CD8-positive, alpha-beta memory T cell (primary cell): ENCODE results near the gene SPHKAP. TPM values are rescaled to one million over a fixed set of nuclear protein-coding genes. Genes with fewer than 3 reads are reported as not detected.

ENCODE experiments used
- CTCF ChIA-PET: fragments of 350-600 bp; sonication (Branson Sonifier 250); formaldehyde crosslinking; loops from one replicate; lab custom pipeline; 2021; ENCODE audit warnings: antibody characterized with exemption; lab: Charles Lee
- POLR2A ChIA-PET: fragments of 350-600 bp; sonication (Branson Sonifier 250); formaldehyde crosslinking; loops from one replicate; lab custom pipeline; 2021; ENCODE audit warnings: antibody characterized with exemption; lab: Charles Lee
- DNase-seq, 5 donors: peaks; one replicate each; pipeline versions ENCODE4 v3.0.0 to v3.0.0-alpha.2; 2020 to 2022; ENCODE audit warnings: mixed read lengths in 1 of 5
- H3K27ac ChIP-seq: one replicate; pipeline ENCODE4 v1.7.0; 2013; ENCODE audit warnings: low read depth, mild to moderate bottlenecking, low read length, moderate library complexity
- H3K27me3 ChIP-seq: 2 replicates; pipeline ENCODE4 v1.7.0; 2013; ENCODE audit warnings: low read length, mild to moderate bottlenecking; ENCODE audit not compliant: insufficient read depth, poor library complexity, severe bottlenecking
- H3K36me3 ChIP-seq: 2 replicates; pipeline ENCODE4 v1.7.0; 2013; ENCODE audit warnings: mild to moderate bottlenecking, low read length, moderate library complexity; ENCODE audit not compliant: insufficient read depth
- H3K4me1 ChIP-seq: 2 replicates; pipeline ENCODE4 v1.7.0; 2013; ENCODE audit warnings: mild to moderate bottlenecking, low read length, moderate library complexity; ENCODE audit not compliant: insufficient read depth
- H3K4me3 ChIP-seq: 2 replicates; pipeline ENCODE4 v1.7.0; 2013; ENCODE audit warnings: mild to moderate bottlenecking, low read length
- H3K9me3 ChIP-seq: 2 replicates; pipeline ENCODE4 v1.7.0; 2013; ENCODE audit warnings: mild to moderate bottlenecking, low read length
- H3K27ac Mint-ChIP-seq, 8 donors: one replicate each; pipeline ENCODE4 v1.8.0; 2020 to 2021; ENCODE audit warnings: mixed read lengths in 8 of 8, mild to moderate bottlenecking in 6 of 8, inconsistent platforms in 3 of 8, moderate library complexity in 3 of 8
- H3K27me3 Mint-ChIP-seq, 2 donors: one replicate each; pipeline ENCODE4 v1.8.0; 2020 to 2021; ENCODE audit warnings: mixed read lengths in 2 of 2, mild to moderate bottlenecking in 1 of 2, moderate library complexity in 1 of 2
- H3K36me3 Mint-ChIP-seq, 3 donors: one replicate each; pipeline ENCODE4 v1.8.0; 2020 to 2021; ENCODE audit warnings: mixed read lengths in 3 of 3, inconsistent platforms in 1 of 3, mild to moderate bottlenecking in 1 of 3
- H3K4me1 Mint-ChIP-seq, 3 donors: one replicate each; pipeline ENCODE4 v1.8.0; 2020 to 2021; ENCODE audit warnings: mixed read lengths in 3 of 3, inconsistent platforms in 1 of 3, mild to moderate bottlenecking in 1 of 3
- H3K4me3 Mint-ChIP-seq, 7 donors: one replicate each; pipeline ENCODE4 v1.8.0; 2020 to 2021; ENCODE audit warnings: mixed read lengths in 7 of 7, mild to moderate bottlenecking in 6 of 7, moderate library complexity in 4 of 7, inconsistent platforms in 2 of 7
- H3K9me3 Mint-ChIP-seq, 5 donors: one replicate each; pipeline ENCODE4 v1.8.0; 2020 to 2022; ENCODE audit warnings: mixed read lengths in 5 of 5, mild to moderate bottlenecking in 3 of 5, moderate library complexity in 2 of 5, inconsistent platforms in 1 of 5
- polyA plus RNA-seq: library from polyadenylated mRNA; unstranded; fragments of 300-500 nt; fragmentation: Illumina TruSeq; gene quantifications from one replicate; pipeline ENCODE4 v1.2.3, GENCODE V29; 2021
- total RNA-seq, 2 experiments: library from RNA; stranded (reverse); gene quantifications; one replicate each; pipeline ENCODE4 v1.2.3, GENCODE V29; 2021

SPHKAP gene
- total and polyA plus RNA-seq, 3 experiments from 2014 or later, result not detected

- Histone ChIP-seq H3K9me3 (no peaks in the 10 kb centered on the region), H3K27me3 (no peaks in the 10 kb centered on the region), H3K27ac (no peak overlapping the region), H3K4me3 (no peak overlapping the region), H3K4me1 (no peaks in the 10 kb centered on the region), H3K36me3 (no peaks in the 10 kb centered on the region)
- Mint-ChIP-seq H3K36me3 (no peaks in the 10 kb centered on the region), H3K27ac (no peak overlapping the region), H3K27me3 (no peaks in the 10 kb centered on the region), H3K4me1 (no peaks in the 10 kb centered on the region), H3K4me3 (no peak overlapping the region), H3K9me3 (peaks cover 0 to 12% (median 2%) of the 10 kb centered on the region in 5 donors)
- ChIA-PET CTCF (no interaction called here), POLR2A (no interaction called here)
- DNase-seq, result no peak
These were observed 14.2 kb downstream of the SPHKAP start for GRCh38 chr2:228167290-228167689.

- POLR2A ChIA-PET, result no interaction called here
- CTCF ChIA-PET, result no interaction called here
- no peaks in the 10 kb centered on the region for H3K4me1 Mint-ChIP-seq
These were observed 16.8 kb downstream of the SPHKAP start for GRCh38 chr2:228164718-228165117.

GRCh38 chr2:228157841-228158240 lies 23.6 kb downstream of the SPHKAP start:
- H3K27ac Mint-ChIP-seq, result no peak overlapping the region
- peaks cover 0 to 3% of the 10 kb centered on the region in 2 donors for H3K27me3 Mint-ChIP-seq
- Histone ChIP-seq H3K27me3 (no peaks in the 10 kb centered on the region), H3K4me3 (no peak overlapping the region), H3K36me3 (no peaks in the 10 kb centered on the region), H3K4me1 (no peaks in the 10 kb centered on the region), H3K9me3 (no peaks in the 10 kb centered on the region), H3K27ac (no peak overlapping the region)
- no peak overlapping the region for H3K4me3 Mint-ChIP-seq
- H3K4me1 Mint-ChIP-seq, result no peaks in the 10 kb centered on the region
- DNase-seq, result no peak
- no peaks in the 10 kb centered on the region for H3K36me3 Mint-ChIP-seq
- POLR2A ChIA-PET, result no interaction called here
- peaks cover 0 to 22% (median 5%) of the 10 kb centered on the region in 5 donors for H3K9me3 Mint-ChIP-seq
- CTCF ChIA-PET, result no interaction called here

More at GRCh38 chr2:228164718-228165117, 16.8 kb downstream of the SPHKAP start:
- Histone ChIP-seq H3K4me3 (no peak overlapping the region), H3K9me3 (no peaks in the 10 kb centered on the region), H3K27ac (no peak overlapping the region), H3K4me1 (no peaks in the 10 kb centered on the region), H3K36me3 (no peaks in the 10 kb centered on the region), H3K27me3 (no peaks in the 10 kb centered on the region)
- DNase-seq, result no peak
- peaks cover 0 to 20% (median 5%) of the 10 kb centered on the region in 5 donors for H3K9me3 Mint-ChIP-seq
- peaks cover 0 to 1% of the 10 kb centered on the region in 2 donors for H3K27me3 Mint-ChIP-seq
- H3K27ac Mint-ChIP-seq, result no peak overlapping the region
- H3K36me3 Mint-ChIP-seq, result no peaks in the 10 kb centered on the region
- no peak overlapping the region for H3K4me3 Mint-ChIP-seq

DNA sequence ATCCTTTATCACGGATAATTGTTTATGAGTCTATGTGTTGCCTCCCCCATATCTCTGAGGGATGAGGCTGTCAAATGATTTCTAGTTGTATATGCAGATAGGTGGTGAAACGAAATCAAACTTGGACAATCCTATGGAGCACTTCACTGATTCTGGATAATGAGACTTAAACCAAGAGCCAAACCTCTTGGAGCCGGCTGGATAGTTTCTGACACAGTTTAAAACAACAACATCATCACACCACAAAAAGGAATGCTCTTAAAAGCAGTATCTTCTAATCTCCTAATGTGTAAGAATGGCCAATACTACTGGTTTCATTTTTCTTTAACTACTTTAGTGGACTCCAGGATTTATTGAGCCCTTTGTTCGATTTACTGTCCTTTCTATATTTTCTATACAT lies 36.5 kb downstream of the SPHKAP start:
- no peaks in the 10 kb centered on the region for H3K4me1 Mint-ChIP-seq
- Histone ChIP-seq H3K4me3 (no peak overlapping the region), H3K9me3 (no peaks in the 10 kb centered on the region), H3K27ac (no peak overlapping the region), H3K4me1 (no peaks in the 10 kb centered on the region), H3K36me3 (no peaks in the 10 kb centered on the region), H3K27me3 (no peaks in the 10 kb centered on the region)
- H3K4me3 Mint-ChIP-seq, result no peak overlapping the region
- H3K9me3 Mint-ChIP-seq, result peaks cover 0 to 24% (median 2%) of the 10 kb centered on the region in 5 donors
- no peak for DNase-seq
- ChIA-PET CTCF (no interaction called here), POLR2A (no interaction called here)
- H3K27me3 Mint-ChIP-seq, result no peaks in the 10 kb centered on the region
- H3K36me3 Mint-ChIP-seq, result no peaks in the 10 kb centered on the region
- H3K27ac Mint-ChIP-seq, result no peak overlapping the region

DNA sequence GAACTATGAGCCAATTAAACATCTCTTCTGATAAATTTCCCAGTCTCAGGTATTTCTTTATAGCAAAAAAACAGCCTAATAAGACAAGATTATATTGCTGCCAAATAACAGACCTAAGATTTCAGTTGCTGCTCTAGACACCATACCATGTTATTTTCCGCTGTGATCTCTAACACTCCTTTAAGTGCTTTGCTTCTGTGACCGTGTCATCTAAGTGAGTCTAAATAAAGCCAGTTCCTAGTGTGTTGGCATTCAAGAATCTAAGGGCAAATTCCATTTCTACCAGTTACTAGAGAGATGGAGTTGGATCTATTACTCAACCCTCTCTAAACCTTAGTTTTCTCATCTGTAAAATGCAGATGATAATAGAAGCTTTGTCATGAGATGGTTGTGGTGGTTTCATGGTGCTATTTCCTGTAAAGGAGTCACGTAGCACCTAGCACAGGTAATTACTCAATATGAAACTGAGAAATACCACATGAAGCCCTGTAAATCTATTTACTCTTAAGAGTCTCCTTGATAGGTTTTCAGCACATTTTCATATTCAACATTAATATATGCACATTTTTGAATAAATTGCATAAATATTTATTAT lies 40.5 kb downstream of the SPHKAP start:
- no peaks in the 10 kb centered on the region for H3K4me1 ChIP-seq
- no peak overlapping the region for H3K4me3 ChIP-seq
- no peaks in the 10 kb centered on the region for H3K36me3 Mint-ChIP-seq
- ChIA-PET POLR2A (no interaction called here), CTCF (no interaction called here)
- H3K27me3 Mint-ChIP-seq, result no peaks in the 10 kb centered on the region
- no peak overlapping the region for H3K4me3 Mint-ChIP-seq
- no peaks in the 10 kb centered on the region for H3K9me3 ChIP-seq
- no peaks in the 10 kb centered on the region for H3K27me3 ChIP-seq
- peaks cover 0 to 25% (median 0%) of the 10 kb centered on the region in 5 donors for H3K9me3 Mint-ChIP-seq
- no peak overlapping the region for H3K27ac Mint-ChIP-seq
- DNase-seq, result no peak
- H3K36me3 ChIP-seq, result no peaks in the 10 kb centered on the region
- H3K4me1 Mint-ChIP-seq, result no peaks in the 10 kb centered on the region
- no peak overlapping the region for H3K27ac ChIP-seq

- ChIA-PET POLR2A (no interaction called here), CTCF (no interaction called here)
- H3K4me1 Mint-ChIP-seq, result no peaks in the 10 kb centered on the region
- no peak overlapping the region for H3K4me3 Mint-ChIP-seq
- H3K27ac Mint-ChIP-seq, result no peak overlapping the region
- no peaks in the 10 kb centered on the region for H3K4me1 ChIP-seq
- H3K36me3 ChIP-seq, result no peaks in the 10 kb centered on the region
- H3K4me3 ChIP-seq, result no peak overlapping the region
- peaks cover 3 to 11% (median 5%) of the 10 kb centered on the region in 5 donors for H3K9me3 Mint-ChIP-seq
- H3K27ac ChIP-seq, result no peak overlapping the region
- no peak for DNase-seq
- H3K9me3 ChIP-seq, result no peaks in the 10 kb centered on the region
- no peaks in the 10 kb centered on the region for H3K27me3 ChIP-seq
- H3K36me3 Mint-ChIP-seq, result no peaks in the 10 kb centered on the region
- H3K27me3 Mint-ChIP-seq, result no peaks in the 10 kb centered on the region
These were observed 45.5 kb downstream of the SPHKAP start for GRCh38 chr2:228136027-228136426.

DNA sequence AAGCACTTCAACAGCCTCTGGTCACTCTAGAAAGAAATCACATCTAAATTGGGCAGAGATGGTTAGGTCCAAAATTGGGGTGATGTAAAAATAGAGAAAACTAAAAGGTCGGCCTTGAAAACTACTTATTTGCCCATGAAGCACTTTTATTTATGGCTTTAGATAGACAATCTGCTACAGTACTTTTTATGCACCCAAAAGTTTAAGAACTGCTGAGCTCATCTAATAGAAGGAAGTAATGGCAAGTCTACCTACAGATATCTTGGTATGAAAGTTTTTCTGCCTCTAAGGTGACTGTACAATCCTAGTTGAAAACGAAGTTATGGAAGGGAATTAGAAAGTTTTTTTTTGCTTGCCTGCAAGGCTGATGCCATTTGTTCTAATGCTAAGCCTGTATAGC lies 46.2 kb downstream of the SPHKAP start:
- Histone ChIP-seq H3K27me3 (no peaks in the 10 kb centered on the region), H3K9me3 (no peaks in the 10 kb centered on the region), H3K4me1 (no peaks in the 10 kb centered on the region), H3K36me3 (no peaks in the 10 kb centered on the region), H3K4me3 (no peak overlapping the region), H3K27ac (no peak overlapping the region)
- CTCF ChIA-PET, result no interaction called here
- POLR2A ChIA-PET, result no interaction called here
- Mint-ChIP-seq H3K36me3 (no peaks in the 10 kb centered on the region), H3K27ac (no peak overlapping the region), H3K4me3 (no peak overlapping the region), H3K4me1 (no peaks in the 10 kb centered on the region), H3K9me3 (peaks cover 1 to 7% (median 3%) of the 10 kb centered on the region in 5 donors), H3K27me3 (no peaks in the 10 kb centered on the region)
- DNase-seq, result no peak

DNA sequence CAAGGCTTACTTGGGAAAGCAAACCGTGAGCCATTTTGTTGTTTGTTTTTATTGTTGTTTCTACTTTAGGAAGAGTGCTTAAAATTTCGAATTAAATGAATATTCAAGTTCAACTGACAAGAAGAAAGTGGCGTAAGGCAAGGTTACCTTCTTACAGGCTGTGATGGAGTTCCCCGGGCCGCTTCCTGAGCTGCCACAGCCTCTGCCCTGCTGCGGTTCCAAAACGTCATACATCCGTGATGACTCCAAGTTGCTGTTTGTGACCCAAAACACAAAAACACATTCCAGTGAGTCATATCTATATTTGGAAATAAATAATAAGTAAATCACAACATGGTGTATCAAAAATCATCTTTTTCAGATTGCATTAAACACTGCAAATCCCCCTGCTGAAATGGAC lies 49.7 kb downstream of the SPHKAP start:
- H3K27ac Mint-ChIP-seq, result no peak overlapping the region

More for the DNA sequence above, 49.7 kb downstream of the SPHKAP start:
- H3K27ac ChIP-seq, result no peak overlapping the region
- no peak for DNase-seq
- Mint-ChIP-seq H3K36me3 (no peaks in the 10 kb centered on the region), H3K4me3 (no peak overlapping the region), H3K27me3 (no peaks in the 10 kb centered on the region), H3K4me1 (no peaks in the 10 kb centered on the region), H3K9me3 (peaks cover 0 to 5% (median 3%) of the 10 kb centered on the region in 5 donors)
- no peaks in the 10 kb centered on the region for H3K36me3 ChIP-seq
- ChIA-PET POLR2A (no interaction called here), CTCF (no interaction called here)
- no peaks in the 10 kb centered on the region for H3K9me3 ChIP-seq
- H3K27me3 ChIP-seq, result no peaks in the 10 kb centered on the region
- no peak overlapping the region for H3K4me3 ChIP-seq
- H3K4me1 ChIP-seq, result no peaks in the 10 kb centered on the region
